HG02610 (cell line): Measurements from ENCODE around the gene ANAPC7.
"Not testable (repeated sequence)": the region's sequence is repeated elsewhere in the genome, so short reads cannot be mapped to it uniquely, and the experiment has no call there.

Experiments used
- ATAC-seq: cut with Tn5 transposase; IDR thresholded peaks from one replicate; pipeline ENCODE4 v1.9.1; 2021; ENCODE audit warnings: mild to moderate bottlenecking, moderate library complexity; ENCODE audit not compliant: unreplicated experiment

ANAPC7 gene, protein sequence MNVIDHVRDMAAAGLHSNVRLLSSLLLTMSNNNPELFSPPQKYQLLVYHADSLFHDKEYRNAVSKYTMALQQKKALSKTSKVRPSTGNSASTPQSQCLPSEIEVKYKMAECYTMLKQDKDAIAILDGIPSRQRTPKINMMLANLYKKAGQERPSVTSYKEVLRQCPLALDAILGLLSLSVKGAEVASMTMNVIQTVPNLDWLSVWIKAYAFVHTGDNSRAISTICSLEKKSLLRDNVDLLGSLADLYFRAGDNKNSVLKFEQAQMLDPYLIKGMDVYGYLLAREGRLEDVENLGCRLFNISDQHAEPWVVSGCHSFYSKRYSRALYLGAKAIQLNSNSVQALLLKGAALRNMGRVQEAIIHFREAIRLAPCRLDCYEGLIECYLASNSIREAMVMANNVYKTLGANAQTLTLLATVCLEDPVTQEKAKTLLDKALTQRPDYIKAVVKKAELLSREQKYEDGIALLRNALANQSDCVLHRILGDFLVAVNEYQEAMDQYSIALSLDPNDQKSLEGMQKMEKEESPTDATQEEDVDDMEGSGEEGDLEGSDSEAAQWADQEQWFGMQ

GRCh38 chr12:110403146-110403975 lies at the start of gene ANAPC7:
ANAPC7 (minus strand) TSS chr12:110403708; CDS start chr12:110403627, 81 bp downstream.
- peak; percentile 61 for ATAC-seq

GRCh38 chr12:110451263-110451662 lies 47.8 kb upstream of the ANAPC7 start:
- no peak for ATAC-seq

- ATAC-seq, result peak; percentile 89
Observed at GRCh38 chr12:110449799-110450497, 46.4 kb upstream of the ANAPC7 start, which contains the start of gene ARPC3. ARPC3 (minus strand) TSS chr12:110450337; CDS start chr12:110450260, 77 bp downstream.

DNA sequence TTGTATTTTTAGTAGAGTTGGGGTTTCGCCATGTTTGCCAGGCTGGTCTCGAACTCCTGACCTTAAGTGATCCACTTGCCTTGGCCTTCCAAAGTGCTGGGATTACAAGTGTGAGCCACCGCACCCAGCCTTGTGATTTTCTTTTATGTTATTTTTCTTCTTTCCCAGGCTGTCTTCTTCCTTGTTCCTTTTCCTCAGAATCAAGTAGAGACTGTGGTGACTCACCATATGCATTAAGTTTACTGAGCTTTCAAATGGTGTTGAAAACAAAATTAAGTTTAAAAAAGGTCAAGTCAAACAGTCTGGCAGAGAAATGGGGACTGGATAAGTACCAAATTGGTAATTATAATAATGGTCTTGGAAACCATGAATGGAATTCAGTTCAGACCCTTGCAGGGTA lies 40.9 kb upstream of the ANAPC7 start:
- ATAC-seq, result no peak

DNA sequence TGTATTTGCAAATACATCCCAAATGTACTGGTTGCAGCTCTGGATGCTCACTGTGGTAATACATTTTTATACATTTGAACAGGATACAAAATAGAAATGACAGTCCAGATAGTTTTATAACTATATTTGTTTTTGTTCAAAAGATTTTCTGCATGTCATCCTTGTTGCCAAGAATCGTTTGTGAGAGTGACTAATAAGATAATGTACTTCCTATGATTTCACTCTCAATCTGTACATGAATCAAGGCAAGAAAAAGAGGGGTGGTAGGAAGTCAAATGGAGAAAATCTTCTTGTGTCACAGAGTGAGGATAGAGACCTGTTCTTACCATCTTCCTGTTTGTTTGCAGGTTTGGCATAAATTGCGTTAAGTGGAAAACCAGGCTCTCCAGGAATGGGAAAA lies 32.7 kb upstream of the ANAPC7 start:
- no peak for ATAC-seq

DNA sequence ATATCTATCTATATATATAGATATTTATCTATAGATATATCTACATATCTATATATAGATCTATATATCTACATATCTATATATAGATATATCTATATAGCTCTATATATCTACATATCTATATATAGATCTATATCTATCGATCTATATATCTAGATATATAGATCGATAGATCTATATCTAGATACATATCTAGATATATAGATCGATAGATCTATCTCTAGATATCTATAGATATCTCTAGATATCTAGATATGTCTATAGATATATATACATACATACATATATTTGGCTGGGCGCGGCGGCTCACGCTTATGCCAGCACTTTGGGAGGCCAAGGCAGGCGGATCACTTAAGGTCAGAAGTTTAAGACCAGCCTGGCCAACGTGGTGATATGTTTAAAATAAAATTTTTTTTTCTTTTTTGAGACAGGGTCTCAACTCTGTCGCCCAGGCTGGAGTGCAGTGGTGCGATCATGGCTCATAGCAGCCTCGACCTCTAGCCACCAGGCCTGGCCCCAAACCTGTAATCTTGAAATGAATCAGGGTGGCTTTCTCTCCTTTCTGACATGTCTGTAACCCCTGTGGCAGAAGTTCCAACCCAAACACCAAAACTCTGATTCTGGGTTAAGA lies 28.6 kb upstream of the ANAPC7 start:
- ATAC-seq, result no peak

GRCh38 chr12:110429676-110430075 lies 26.2 kb upstream of the ANAPC7 start:
- not testable (repeated sequence) for ATAC-seq

- ATAC-seq, result no peak
Observed at GRCh38 chr12:110426406-110426805, 22.9 kb upstream of the ANAPC7 start.

GRCh38 chr12:110424237-110424636 lies 20.7 kb upstream of the ANAPC7 start:
- ATAC-seq, result no peak

DNA sequence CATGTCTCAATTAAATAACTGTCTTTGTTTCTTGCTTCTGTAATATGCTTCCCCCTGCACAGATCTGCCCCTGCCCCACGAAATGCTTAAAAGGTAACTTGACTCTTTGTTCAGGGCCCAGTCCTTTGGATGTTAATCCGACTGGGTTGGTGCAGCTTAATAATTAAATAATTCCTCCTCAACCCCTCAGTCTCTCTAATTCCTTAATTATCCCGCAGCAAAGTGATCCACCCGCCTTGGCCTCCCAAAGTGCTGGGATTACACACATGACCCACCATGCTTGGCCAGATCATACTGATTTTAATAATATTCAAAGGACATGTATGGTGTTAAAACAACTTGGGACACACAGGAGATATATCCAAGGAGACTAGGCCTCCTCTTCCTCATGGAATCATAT lies 18.2 kb upstream of the ANAPC7 start:
- no peak for ATAC-seq

- no peak for ATAC-seq
Observed at GRCh38 chr12:110421159-110421661, 17.7 kb upstream of the ANAPC7 start.

DNA sequence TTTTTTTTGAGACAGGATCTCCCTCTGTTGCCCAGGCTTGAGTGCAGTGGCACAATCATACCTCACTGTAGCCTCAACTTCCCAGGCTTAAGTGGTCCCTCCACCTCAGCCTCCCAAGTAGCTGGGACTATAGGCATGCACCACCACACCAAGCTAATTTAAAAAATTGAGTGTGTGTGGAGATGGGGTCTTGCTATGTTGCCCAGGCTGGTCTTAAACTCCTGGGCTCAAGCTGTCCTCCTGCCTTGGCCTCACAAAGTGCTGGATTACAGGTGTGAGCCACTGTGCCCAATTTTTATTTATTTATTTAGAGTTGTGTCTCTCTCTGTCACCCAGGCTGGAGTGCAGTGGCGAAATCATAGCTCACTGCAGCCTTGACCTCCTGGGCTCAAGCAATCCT lies 17.1 kb upstream of the ANAPC7 start:
- not testable (repeated sequence) for ATAC-seq

- not testable (repeated sequence) for ATAC-seq
Observed at GRCh38 chr12:110417113-110417512, 13.6 kb upstream of the ANAPC7 start.

GRCh38 chr12:110410086-110410485 lies 6.6 kb upstream of the ANAPC7 start:
- ATAC-seq, result not testable (repeated sequence)

- not testable (repeated sequence) for ATAC-seq
Observed at GRCh38 chr12:110405126-110405662, 1.7 kb upstream of the ANAPC7 start.

- no peak for ATAC-seq
Observed at GRCh38 chr12:110403976-110404682, 621 bp upstream of the ANAPC7 start.

DNA sequence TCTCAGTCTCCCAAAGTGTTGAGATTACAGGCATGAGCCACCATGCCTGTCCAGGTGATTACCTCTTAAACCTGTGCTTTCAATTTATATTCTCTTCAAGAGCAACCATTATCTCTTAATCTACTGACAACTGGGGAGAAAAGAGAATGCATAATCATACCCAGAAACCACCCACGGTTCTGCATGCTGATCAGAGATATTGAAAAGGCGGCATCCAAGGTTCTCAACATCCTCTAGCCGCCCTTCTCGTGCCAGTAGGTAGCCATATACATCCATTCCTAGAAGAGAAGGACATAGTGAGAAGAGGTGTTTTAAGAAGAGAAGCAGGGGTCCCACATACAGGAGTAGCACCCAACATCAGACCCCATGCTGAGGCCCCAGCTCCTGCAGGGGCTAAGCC lies 20.8 kb downstream of the ANAPC7 start:
- ATAC-seq, result no peak

- no peak for ATAC-seq
Observed at GRCh38 chr12:110379631-110380030, 23.9 kb downstream of the ANAPC7 start.

- ATAC-seq, result no peak
Observed at GRCh38 chr12:110379197-110379596, 24.3 kb downstream of the ANAPC7 start.
